LNCAP (cell line): ENCODE results near the gene ATP9B.

Experiments used
- TF ChIP-seq, protein P1 (sequence below): fragments of 450-650 bp; IDR thresholded peaks from 2 replicates; pipeline ENCODE4 v1.5.1; 2017; ENCODE audit warnings: mild to moderate bottlenecking

The ATP9B gene

DNA sequence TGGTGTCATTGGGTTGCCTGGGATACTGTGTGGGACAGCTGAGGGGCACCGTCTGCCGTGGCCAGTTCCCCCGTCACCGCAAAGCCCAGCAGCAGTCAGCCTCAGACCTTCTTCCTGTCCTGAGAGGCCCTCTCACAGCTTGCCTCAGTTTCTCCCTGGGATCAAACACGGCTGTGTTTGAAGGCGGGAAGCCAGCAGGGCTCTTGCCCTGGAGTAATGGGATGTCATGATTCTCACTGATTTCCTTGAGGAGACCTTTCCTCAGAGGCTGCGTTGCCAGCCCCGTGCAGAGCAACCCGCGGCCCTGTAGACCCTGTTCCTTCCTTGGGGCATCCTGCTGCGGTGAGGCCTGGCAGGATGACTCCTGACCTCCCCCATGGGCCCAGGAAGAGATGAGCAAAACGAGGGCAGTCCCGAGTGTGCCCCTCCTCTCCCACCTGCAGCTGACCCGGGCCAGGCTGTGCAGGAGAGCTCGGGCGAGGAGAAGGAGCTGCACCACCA, 312.7 kb downstream of the ATP9B start:
- TF ChIP-seq, protein P1, sequence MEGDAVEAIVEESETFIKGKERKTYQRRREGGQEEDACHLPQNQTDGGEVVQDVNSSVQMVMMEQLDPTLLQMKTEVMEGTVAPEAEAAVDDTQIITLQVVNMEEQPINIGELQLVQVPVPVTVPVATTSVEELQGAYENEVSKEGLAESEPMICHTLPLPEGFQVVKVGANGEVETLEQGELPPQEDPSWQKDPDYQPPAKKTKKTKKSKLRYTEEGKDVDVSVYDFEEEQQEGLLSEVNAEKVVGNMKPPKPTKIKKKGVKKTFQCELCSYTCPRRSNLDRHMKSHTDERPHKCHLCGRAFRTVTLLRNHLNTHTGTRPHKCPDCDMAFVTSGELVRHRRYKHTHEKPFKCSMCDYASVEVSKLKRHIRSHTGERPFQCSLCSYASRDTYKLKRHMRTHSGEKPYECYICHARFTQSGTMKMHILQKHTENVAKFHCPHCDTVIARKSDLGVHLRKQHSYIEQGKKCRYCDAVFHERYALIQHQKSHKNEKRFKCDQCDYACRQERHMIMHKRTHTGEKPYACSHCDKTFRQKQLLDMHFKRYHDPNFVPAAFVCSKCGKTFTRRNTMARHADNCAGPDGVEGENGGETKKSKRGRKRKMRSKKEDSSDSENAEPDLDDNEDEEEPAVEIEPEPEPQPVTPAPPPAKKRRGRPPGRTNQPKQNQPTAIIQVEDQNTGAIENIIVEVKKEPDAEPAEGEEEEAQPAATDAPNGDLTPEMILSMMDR, result no peak

DNA sequence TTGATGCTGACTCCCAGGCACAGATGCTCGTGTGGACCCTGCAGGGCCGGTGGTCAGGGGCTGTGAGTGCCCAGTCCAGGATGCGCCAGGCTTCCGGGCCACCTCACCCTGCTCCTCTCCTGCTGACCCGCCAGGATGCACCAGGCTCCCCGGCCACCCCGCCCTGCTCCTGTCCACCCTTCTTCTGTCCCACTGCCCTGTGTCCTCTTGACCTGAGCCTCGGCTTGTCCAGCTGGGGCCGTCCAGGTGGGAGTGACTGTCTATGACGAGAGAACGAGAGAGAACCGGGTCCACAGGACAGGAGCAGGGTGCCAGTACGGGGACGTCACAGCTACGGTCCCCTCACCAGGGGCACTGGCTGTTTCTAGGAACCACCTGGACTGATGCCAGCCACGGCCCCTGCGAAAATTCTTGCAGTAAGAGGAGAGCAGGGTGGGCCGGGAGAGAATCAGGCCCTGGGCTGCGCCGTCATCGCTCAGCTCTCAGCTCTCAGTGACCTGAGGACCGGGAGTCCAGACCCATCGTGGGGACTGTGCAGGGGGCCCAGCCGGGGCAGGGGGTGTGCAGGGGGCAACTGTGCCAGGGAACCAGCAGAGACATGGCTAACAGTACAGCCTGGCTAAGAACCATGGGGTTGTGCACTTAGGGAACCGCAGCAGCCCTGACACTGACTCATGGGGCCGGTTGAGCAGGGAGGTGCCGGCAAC, 313.6 kb downstream of the ATP9B start:
- TF ChIP-seq, protein P1, result no peak

DNA sequence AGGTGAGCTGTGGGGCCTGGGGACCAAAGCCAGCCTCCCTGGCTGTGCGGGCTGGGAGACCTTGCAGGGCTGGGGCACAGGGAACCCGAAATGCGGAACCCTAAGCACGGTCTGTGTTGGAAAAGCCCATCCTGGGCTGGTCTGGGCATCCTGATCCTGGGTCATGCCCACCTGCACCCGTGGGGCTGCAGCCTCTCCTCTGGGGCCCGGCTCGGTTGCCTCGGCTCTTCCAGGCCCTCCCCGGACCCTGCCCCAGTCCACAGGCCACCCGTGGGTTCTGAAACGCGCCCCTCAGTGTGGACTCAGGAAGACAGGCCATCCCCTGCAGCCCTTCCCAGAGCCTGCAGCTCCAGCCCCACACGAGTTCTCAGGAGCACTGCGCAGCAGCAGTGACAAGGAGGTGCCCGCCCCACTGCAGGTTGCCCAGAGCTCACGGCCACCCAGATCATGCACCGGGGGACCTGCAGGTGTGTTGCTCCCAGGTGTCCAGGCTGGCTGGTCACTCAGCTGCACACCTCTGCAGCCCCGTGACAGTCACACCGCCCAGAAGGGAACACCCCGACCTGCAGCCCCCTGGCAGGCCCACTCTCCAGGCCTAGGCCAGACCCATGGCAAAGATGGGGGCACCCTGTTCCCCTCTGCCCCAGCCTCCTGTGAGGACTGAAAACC, 314.3 kb downstream of the ATP9B start:
- TF ChIP-seq, protein P1, result no peak

DNA sequence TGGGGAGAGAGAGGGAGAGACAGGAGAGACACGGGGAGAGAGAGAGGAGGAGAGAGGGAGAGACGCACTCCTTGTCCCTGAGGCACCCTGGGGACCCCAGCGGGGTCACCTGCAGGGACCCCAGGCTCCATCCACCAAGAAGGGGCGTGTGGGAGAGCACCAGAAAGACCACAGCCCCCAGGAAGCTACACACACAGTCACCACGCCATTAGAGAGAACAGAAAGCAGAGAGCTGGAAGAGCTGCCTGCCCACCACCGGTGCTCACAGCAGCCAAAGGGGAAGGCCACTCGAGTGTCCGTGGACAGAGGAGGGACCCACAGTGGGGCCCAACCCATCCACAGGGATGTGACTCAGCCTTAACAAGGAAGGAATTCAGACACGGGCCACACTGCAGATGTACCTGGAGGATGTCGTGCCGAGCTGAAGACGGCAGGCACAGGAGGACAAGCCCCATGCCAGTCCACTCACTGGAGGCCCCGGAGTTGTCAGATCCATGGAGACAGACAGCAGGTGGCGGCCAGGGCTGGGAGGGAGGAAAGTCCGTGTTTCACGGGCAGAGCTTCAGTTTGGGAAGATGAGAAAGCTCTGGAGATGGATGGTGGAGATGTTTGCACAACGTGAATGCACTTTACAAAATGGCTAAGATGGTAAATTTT, 315.1 kb downstream of the ATP9B start:
- TF ChIP-seq, protein P1, result no peak

DNA sequence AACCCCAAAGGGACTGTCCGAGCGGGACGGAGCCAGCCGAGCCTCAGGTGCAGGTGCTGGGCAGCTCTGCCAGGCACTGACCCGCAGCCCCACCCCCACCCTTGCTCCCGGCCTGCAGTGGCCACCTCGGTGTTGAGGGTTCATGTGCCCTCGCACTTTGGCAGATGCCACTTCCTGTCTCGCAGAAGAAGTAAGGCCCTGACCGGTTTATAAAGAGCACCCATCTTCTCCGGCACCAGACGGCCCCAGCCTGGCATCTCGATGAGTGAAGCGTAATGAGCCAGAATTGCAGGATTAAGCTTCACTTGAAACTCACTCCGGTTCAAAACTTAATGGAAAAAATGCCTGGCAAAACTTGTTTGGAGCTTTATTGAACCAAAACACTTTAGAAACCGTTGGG, 315.6 kb downstream of the ATP9B start:
- TF ChIP-seq, protein P1, result no peak

DNA sequence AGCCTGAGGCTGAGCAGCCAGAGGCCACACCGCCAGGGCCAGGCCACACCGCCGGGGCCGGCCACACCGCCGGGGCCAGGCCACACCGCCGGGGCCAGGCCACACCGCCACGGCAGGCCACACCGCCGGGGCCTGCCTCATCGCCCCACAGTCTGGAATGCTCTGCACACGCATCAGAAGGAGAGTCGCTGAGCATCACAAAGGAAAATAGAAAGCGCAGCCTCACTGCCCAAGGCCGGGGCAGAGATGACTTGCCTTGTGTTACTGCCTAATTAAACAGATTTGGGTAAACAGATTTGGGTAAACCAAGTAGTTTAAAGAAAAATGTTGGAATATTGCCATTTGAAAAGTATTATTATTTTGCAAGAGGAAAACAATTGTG, 316.1 kb downstream of the ATP9B start:
- TF ChIP-seq, protein P1, result no peak

GRCh38 chr18:79385708-79386341, 316.6 kb downstream of the ATP9B start:
- TF ChIP-seq, protein P1, result no peak
